K562 (cell line): ENCODE measurements around the gene LRRC74B. TPM values are rescaled to one million over a fixed set of nuclear protein-coding genes. Genes with fewer than 3 reads are reported as not detected.

ENCODE experiments used
- ATAC-seq: fragments of 200-7000 bp; cut with Tn5 transposase; 3 replicates; pipeline ENCODE4 v1.9.1; 2020; ENCODE audit warnings: moderate library complexity
- BruUV-seq: library from RNA; stranded (reverse); fragments of 400-500 nt; replicated peaks from 2 replicates; lab custom pipeline; 2021; lab: Mats Ljungman, UMichigan
- CTCF ChIA-PET: fragments of 300-600 bp; formaldehyde crosslinking; extraction: SDS; loops from one replicate; lab custom pipeline; 2021; ENCODE audit warnings: low intra/inter-chr PET ratio; lab: Yijun Ruan, JAX
- POLR2A ChIA-PET: fragments of 300-600, 350-650 bp; sonication (Branson Sonifier 250); formaldehyde crosslinking; extraction: SDS; loops from one replicate; lab custom pipeline; 2021; ENCODE audit warnings: antibody characterized with exemption, inconsistent platforms; lab: Yijun Ruan, JAX
- DNase-seq, 4 experiments: peaks; one replicate each; pipeline versions ENCODE4 v3.0.0 to v3.0.0-alpha.2; 2011 to 2018; ENCODE audit warnings: low spot score in 3 of 4, mixed read lengths in 3 of 4; ENCODE audit errors: extremely low read depth in 1 of 4
- FAIRE-seq: peaks from 2 replicates; lab custom pipeline; 2011; peaks lifted over from hg19 to GRCh38; lab: Jason Lieb, UNC
- H2AFZ ChIP-seq: 2 replicates; pipeline ENCODE4 v1.6.0; 2011; ENCODE audit warnings: low read depth, low read length, control low read depth, inconsistent platforms
- H3K27ac ChIP-seq: fragments of 200-600 bp; 3 replicates; pipeline ENCODE4 v1.8.0; 2011; ENCODE audit warnings: low read depth, mild to moderate bottlenecking, control low read depth, inconsistent platforms, low read length, moderate library complexity, mixed read lengths; ENCODE audit errors: extremely low read depth
- H3K27me3 ChIP-seq, 2 experiments: fragments of 300-600 bp in 1 of 2; 2 replicates in 1 of 2; 3 replicates in 1 of 2; pipeline versions ENCODE4 v1.6.0 to v1.8.0; 2011; ENCODE audit warnings: inconsistent platforms in 2 of 2, low read length in 2 of 2, mild to moderate bottlenecking in 1 of 2, mixed read lengths in 1 of 2, moderate library complexity in 1 of 2; ENCODE audit not compliant: control insufficient read depth in 2 of 2, insufficient read depth in 2 of 2
- H3K36me3 ChIP-seq: fragments of 300-600 bp; 3 replicates; pipeline ENCODE4 v1.8.0; 2011; ENCODE audit warnings: mild to moderate bottlenecking, low read length, inconsistent platforms; ENCODE audit not compliant: control insufficient read depth, insufficient read depth
- H3K4me1 ChIP-seq, 2 experiments: fragments of 200-600 bp in 1 of 2; replicated peaks in 1 of 2; 2 replicates in 1 of 2; 3 replicates in 1 of 2; pipeline versions ENCODE4 v1.5.1 to v1.8.0; 2011; ENCODE audit warnings: inconsistent platforms in 2 of 2, low read length in 2 of 2, mild to moderate bottlenecking in 1 of 2, mixed read lengths in 1 of 2, moderate library complexity in 1 of 2; ENCODE audit not compliant: control insufficient read depth in 2 of 2, insufficient read depth in 2 of 2
- H3K4me2 ChIP-seq: 2 replicates; pipeline ENCODE4 v1.6.1; 2011; ENCODE audit warnings: low read length, control low read depth, inconsistent platforms, mixed read lengths; ENCODE audit not compliant: insufficient read depth
- H3K4me3 ChIP-seq: fragments of 200-600 bp; sonication (generic), shearing (Covaris generic); 2 replicates; pipeline ENCODE4 v1.5.1; 2016; ENCODE audit warnings: control low read depth, inconsistent platforms
- H3K79me2 ChIP-seq: fragments of 200-600 bp; 3 replicates; pipeline ENCODE4 v1.8.0; 2011; ENCODE audit warnings: low read length, inconsistent platforms; ENCODE audit not compliant: control insufficient read depth, insufficient read depth
- H3K9ac ChIP-seq, 2 experiments: 2 replicates each; pipeline versions ENCODE4 v1.6.0 to v1.6.1; 2011; ENCODE audit warnings: low read depth in 2 of 2, low read length in 2 of 2, control low read depth in 1 of 2, inconsistent platforms in 1 of 2, mild to moderate bottlenecking in 1 of 2, mixed read lengths in 1 of 2; ENCODE audit not compliant: insufficient read depth in 1 of 2
- H3K9me1 ChIP-seq: one replicate; pipeline ENCODE4 v1.6.0; 2011; ENCODE audit warnings: inconsistent platforms, mild to moderate bottlenecking, low read length, moderate library complexity; ENCODE audit not compliant: control insufficient read depth, insufficient read depth
- H3K9me3 ChIP-seq: replicated peaks from 2 replicates; pipeline ENCODE4 v1.5.1; 2011; ENCODE audit warnings: low read depth, low read length, inconsistent platforms; ENCODE audit not compliant: control insufficient read depth, insufficient read depth
- H4K20me1 ChIP-seq: replicated peaks from 2 replicates; pipeline ENCODE4 v1.6.1; 2011; ENCODE audit warnings: low read length, inconsistent platforms, mixed read lengths; ENCODE audit not compliant: control insufficient read depth, insufficient read depth
- CHD4 ChIP-seq: fragments of 200-600 bp; sonication (generic); IDR thresholded peaks from 3 replicates; pipeline ENCODE4 v1.6.1; 2012; ENCODE audit warnings: low read depth, mild to moderate bottlenecking, mixed read lengths, low read length, inconsistent platforms; ENCODE audit not compliant: insufficient read depth, insufficient replicate concordance, poor library complexity, severe bottlenecking
- ELF4 ChIP-seq: fragments of 450-650 bp; formaldehyde crosslinking; IDR thresholded peaks from 2 replicates; pipeline ENCODE4 v1.4.0; 2022; ENCODE audit warnings: missing genetic modification characterization
- FOXK2 ChIP-seq, 2 experiments: fragments of 450-650 bp; IDR thresholded peaks in 1 of 2; conservative IDR thresholded peaks in 1 of 2; 2 replicates each; pipeline ENCODE4 v1.6.1; 2016; ENCODE audit warnings: low read depth in 2 of 2, mild to moderate bottlenecking in 1 of 2
- FOXP1 ChIP-seq: sonication (generic); formaldehyde crosslinking; IDR thresholded peaks from 2 replicates; pipeline ENCODE4 v1.8.0; 2022; ENCODE audit warnings: mild to moderate bottlenecking, missing genetic modification reagents
- JUND ChIP-seq, 2 experiments: IDR thresholded peaks; 2 replicates in 1 of 2; 3 replicates in 1 of 2; pipeline ENCODE4 v1.6.1; 2011; ENCODE audit warnings: borderline replicate concordance in 2 of 2, low read depth in 2 of 2, low read length in 2 of 2, improper control_type of control experiment in 1 of 2, missing biosample characterization in 1 of 2, missing genetic modification characterization in 1 of 2, missing genetic modification reagents in 1 of 2
- RBM15 ChIP-seq: fragments of 200-400 bp; formaldehyde crosslinking; IDR thresholded peaks from 2 replicates; pipeline ENCODE4 v1.6.1; 2018; ENCODE audit warnings: mild to moderate bottlenecking, low read length, moderate library complexity; ENCODE audit not compliant: insufficient read depth
- SIN3B ChIP-seq: fragments of 450-650 bp; IDR thresholded peaks from 2 replicates; pipeline ENCODE4 v1.6.1; 2017; ENCODE audit warnings: low read depth, mild to moderate bottlenecking, moderate library complexity
- SREBF1 ChIP-seq: fragments of 150-350 bp; IDR thresholded peaks from 2 replicates; pipeline ENCODE4 v1.6.1; 2014; ENCODE audit warnings: antibody characterized with exemption, low read depth, low read length, borderline replicate concordance
- XRCC5 ChIP-seq: fragments of 200-400 bp; formaldehyde crosslinking; IDR thresholded peaks from 2 replicates; pipeline ENCODE4 v1.6.1; 2017; ENCODE audit warnings: low read depth, mild to moderate bottlenecking, low read length
- ZNF134 ChIP-seq: fragments of 250-450 bp; sonication (Bioruptor Pico); conservative IDR thresholded peaks from 2 replicates; pipeline ENCODE4 v1.4.0; 2020
- ZNF224 ChIP-seq: sonication (generic); formaldehyde crosslinking; IDR thresholded peaks from 2 replicates; pipeline ENCODE4 v1.8.0; 2022; ENCODE audit warnings: mild to moderate bottlenecking, missing genetic modification reagents
- ZNF695 ChIP-seq: fragments of 450-650 bp; formaldehyde crosslinking; IDR thresholded peaks from 2 replicates; pipeline ENCODE4 v1.4.0; 2020; ENCODE audit warnings: mild to moderate bottlenecking, moderate library complexity
- ZNF77 ChIP-seq: fragments of 250-450 bp; sonication (Bioruptor Pico); IDR thresholded peaks from 2 replicates; pipeline ENCODE4 v1.5.0; 2020
- WGBS: fragments of 100-300 bp; shearing (Covaris generic); methylation state at CpG from one replicate; pipeline ENCODE4 v1.1.6; 2016; ENCODE audit warnings: low coverage, mixed read lengths; ENCODE audit not compliant: insufficient coverage; ENCODE audit errors: missing lambda C conversion rate; 5-methylcytosine and 5-hydroxymethylcytosine counted together
- in situ Hi-C: fragments of 300-500 bp; cut with MboI; formaldehyde crosslinking; loops from 4 replicates; pipeline ENCODE4 v1.15.0; 2018; ENCODE audit warnings: inconsistent platforms, mixed read lengths
- intact Hi-C: fragments of 100-400 bp; cut with micrococcal nuclease; formaldehyde crosslinking; loops from 2 replicates; pipeline ENCODE4 v1.14.2; 2022
- polyA plus RNA-seq, 8 experiments: library from polyadenylated mRNA; depleted of rRNA in 4 of 8; stranded (reverse) in 5 of 8; unstranded in 3 of 8; fragments of >200 nt; fragmentation: Nextera tagmentation in 2 of 8; fragmentation: Illumina TruSeq in 1 of 8; extraction: Ambion mirVana in 2 of 8; extraction: Trizol in 1 of 8; gene quantifications; 2 replicates each; pipeline versions ENCODE4 v1.2.1 to v1.2.3, GENCODE V29; 2011 to 2014; ENCODE audit warnings: inconsistent platforms in 1 of 8, missing spikeins in 1 of 8
- total RNA-seq, 7 experiments: library from RNA; depleted of rRNA in 6 of 7; stranded (reverse); fragments of >200 nt in 6 of 7; fragmentation: Illumina TruSeq in 2 of 7; extraction: Trizol in 2 of 7; gene quantifications; 2 replicates each; pipeline versions ENCODE4 v1.2.1 to v1.2.3, GENCODE V29; 2011 to 2021; ENCODE audit warnings: low replicate concordance in 1 of 7
- TF ChIP-seq, protein P1 (sequence below): fragments of 200-800 bp; sonication (Bioruptor generic); IDR thresholded peaks from 2 replicates; pipeline ENCODE4 v1.6.1; 2017; ENCODE audit warnings: missing genetic modification characterization, missing compliant biosample characterization
- TF ChIP-seq, protein P2 (sequence below): fragments of 450-650 bp; formaldehyde crosslinking; IDR thresholded peaks from 2 replicates; pipeline ENCODE4 v1.4.0; 2022; ENCODE audit warnings: missing genetic modification characterization
- TF ChIP-seq, protein P3 (sequence below): sonication (generic); formaldehyde crosslinking; IDR thresholded peaks from 2 replicates; pipeline ENCODE4 v1.8.1; 2023; ENCODE audit warnings: mild to moderate bottlenecking, missing genetic modification reagents

Gene LRRC74B
- total and polyA plus RNA-seq, 9 of the 15 experiments (the other 6 are each of a cell fraction or from before 2014, with no cell fraction given) = not detected

DNA sequence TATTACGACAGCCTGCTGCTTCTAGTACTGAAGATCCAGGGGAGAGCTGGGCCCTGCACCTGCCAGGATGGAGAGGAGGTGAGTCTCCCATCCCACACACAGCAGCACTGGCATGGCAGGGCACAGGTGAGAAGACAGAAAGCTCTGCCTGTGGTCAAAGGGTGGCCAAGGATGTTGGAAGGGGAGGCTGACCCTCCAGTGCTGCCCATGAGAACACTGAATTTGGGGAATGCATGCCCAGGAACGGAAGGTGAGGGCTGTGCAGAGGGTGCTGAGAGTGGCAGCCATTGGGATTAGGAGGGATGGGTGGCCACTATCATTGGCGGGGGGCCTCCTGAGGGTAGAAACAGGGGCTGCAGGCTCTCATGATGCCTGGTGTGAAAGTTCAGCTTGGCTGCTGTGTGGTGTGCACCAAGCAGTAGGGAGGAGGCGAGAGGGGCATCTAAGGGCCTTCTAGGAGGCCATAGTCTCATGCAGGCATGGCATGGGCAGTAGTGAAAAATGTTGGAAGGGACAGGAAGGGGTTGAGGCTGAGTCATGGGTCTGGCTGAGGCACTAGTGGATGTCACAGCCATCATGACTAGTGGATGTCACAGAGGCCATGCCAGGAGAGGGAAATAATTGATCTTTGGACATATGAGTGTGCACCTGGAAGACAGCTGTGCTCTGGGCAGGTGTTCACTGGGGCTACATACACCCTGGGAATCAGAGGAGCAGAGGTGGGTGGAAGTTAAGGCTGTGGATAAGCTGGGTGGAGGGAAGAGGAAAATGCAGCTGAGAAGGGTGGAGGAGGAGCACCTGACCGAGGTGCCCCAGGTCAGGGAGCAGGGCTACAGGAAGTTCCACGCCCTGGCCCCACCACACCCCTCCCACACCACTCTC, 2.5 kb upstream of the LRRC74B start:
- H3K36me3 ChIP-seq = no peaks in the 10 kb centered on the region
- H3K4me2 ChIP-seq = no peak overlapping the region
- H2AFZ ChIP-seq = no peak overlapping the region
- H3K9ac ChIP-seq = peak overlapping the region in 1 of 2 experiments; percentile 53; a peak in 2 of 4 replicates
- H3K9me3 ChIP-seq = no peaks in the 10 kb centered on the region
- BruUV-seq = no TSS peak
- peaks cover 31 to 38% of the 10 kb centered on the region in 2 experiments for H3K4me1 ChIP-seq
- CTCF ChIA-PET = no interaction called here
- FAIRE-seq = no peak
- no peak overlapping the region for H3K27ac ChIP-seq
- ATAC-seq = peak; percentile 3; the same call in 1 of the 3 replicates
- intact Hi-C loops = no loop called here
- POLR2A ChIA-PET = interaction anchor here (0.6 to 12.9 kb wide), 7 partner anchors 9 to 80 kb away, joined by 3 to 120 read pairs (median 4); partner anchors contain the start of genes P2RX6 and SLC7A4
- H4K20me1 ChIP-seq = peaks cover 13% of the 10 kb centered on the region
- in situ Hi-C loops = no loop called here
- peaks cover 19 to 44% of the 10 kb centered on the region in 2 experiments; a peak in 4 of 5 replicates for H3K27me3 ChIP-seq
- no peak overlapping the region for H3K4me3 ChIP-seq
- H3K79me2 ChIP-seq = no peaks in the 10 kb centered on the region
- DNase-seq = peak; percentile 62 to 76 (median 70)
- WGBS = 13% methylated on average over 6 of the region's 6 CpGs
- no peaks in the 10 kb centered on the region for H3K9me1 ChIP-seq
- TF ChIP-seq FOXP1 = 0 out of 2 replicates have a peak, but pooled peaks have one; percentile 27
- TF ChIP-seq SREBF1 = no peak
- TF ChIP-seq SIN3B = no peak
- no peak for TF ChIP-seq FOXK2 (conservative IDR thresholded peaks at IDR 0.05 in 1 of 2, IDR thresholded peaks at IDR 0.05 in 1 of 2; ENCODE audit: low read depth in 2 of 2)
- TF ChIP-seq ZNF77 = no peak
- no peak for TF ChIP-seq CHD4
- TF ChIP-seq, protein P1, sequence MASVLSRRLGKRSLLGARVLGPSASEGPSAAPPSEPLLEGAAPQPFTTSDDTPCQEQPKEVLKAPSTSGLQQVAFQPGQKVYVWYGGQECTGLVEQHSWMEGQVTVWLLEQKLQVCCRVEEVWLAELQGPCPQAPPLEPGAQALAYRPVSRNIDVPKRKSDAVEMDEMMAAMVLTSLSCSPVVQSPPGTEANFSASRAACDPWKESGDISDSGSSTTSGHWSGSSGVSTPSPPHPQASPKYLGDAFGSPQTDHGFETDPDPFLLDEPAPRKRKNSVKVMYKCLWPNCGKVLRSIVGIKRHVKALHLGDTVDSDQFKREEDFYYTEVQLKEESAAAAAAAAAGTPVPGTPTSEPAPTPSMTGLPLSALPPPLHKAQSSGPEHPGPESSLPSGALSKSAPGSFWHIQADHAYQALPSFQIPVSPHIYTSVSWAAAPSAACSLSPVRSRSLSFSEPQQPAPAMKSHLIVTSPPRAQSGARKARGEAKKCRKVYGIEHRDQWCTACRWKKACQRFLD (CRISPR knock-in tag) = 0 out of 2 replicates have a peak, but pooled peaks have one; percentile 26
- TF ChIP-seq ZNF134 (CRISPR knock-in tag) = 0 out of 2 replicates have a peak, but pooled peaks have one; percentile 28
- no peak for TF ChIP-seq RBM15
- 0 out of 2 replicates have a peak, but pooled peaks have one; percentile 17 for TF ChIP-seq XRCC5
- 0 out of 2 replicates have a peak, but pooled peaks have one; percentile 39 for TF ChIP-seq ZNF224
- peak; percentile 51; the same call in 1 of the 2 replicates for TF ChIP-seq ELF4
- TF ChIP-seq, protein P2, sequence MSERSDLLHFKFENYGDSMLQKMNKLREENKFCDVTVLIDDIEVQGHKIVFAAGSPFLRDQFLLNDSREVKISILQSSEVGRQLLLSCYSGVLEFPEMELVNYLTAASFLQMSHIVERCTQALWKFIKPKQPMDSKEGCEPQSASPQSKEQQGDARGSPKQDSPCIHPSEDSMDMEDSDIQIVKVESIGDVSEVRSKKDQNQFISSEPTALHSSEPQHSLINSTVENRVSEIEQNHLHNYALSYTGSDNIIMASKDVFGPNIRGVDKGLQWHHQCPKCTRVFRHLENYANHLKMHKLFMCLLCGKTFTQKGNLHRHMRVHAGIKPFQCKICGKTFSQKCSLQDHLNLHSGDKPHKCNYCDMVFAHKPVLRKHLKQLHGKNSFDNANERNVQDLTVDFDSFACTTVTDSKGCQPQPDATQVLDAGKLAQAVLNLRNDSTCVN (CRISPR knock-in tag) = peak; percentile 31; the same call in 1 of the 2 replicates
- TF ChIP-seq, protein P3, sequence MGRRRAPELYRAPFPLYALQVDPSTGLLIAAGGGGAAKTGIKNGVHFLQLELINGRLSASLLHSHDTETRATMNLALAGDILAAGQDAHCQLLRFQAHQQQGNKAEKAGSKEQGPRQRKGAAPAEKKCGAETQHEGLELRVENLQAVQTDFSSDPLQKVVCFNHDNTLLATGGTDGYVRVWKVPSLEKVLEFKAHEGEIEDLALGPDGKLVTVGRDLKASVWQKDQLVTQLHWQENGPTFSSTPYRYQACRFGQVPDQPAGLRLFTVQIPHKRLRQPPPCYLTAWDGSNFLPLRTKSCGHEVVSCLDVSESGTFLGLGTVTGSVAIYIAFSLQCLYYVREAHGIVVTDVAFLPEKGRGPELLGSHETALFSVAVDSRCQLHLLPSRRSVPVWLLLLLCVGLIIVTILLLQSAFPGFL (CRISPR knock-in tag) = no peak
- 0 out of 2 replicates have a peak, but pooled peaks have one; percentile 44 for TF ChIP-seq ZNF695
- TF ChIP-seq JUND (IDR thresholded peaks at IDR 0.05; ENCODE audit: borderline replicate concordance, low read depth, low read length) = 0 out of 2 replicates have a peak, but pooled peaks have one; percentile 0
- TF ChIP-seq JUND (tag; IDR thresholded peaks at IDR 0.05; ENCODE audit: borderline replicate concordance, low read depth, low read length) = no peak
